HG02571 (cell line): ENCODE measurements around the gene ZNF653.
"Not testable (repeated sequence)": the region's sequence is repeated elsewhere in the genome, so short reads cannot be mapped to it uniquely, and the experiment has no call there.

Source experiments
- ATAC-seq: cut with Tn5 transposase; IDR thresholded peaks from one replicate; pipeline ENCODE4 v1.9.1; 2021; ENCODE audit warnings: mild to moderate bottlenecking, moderate library complexity; ENCODE audit not compliant: unreplicated experiment

ZNF653 gene

DNA sequence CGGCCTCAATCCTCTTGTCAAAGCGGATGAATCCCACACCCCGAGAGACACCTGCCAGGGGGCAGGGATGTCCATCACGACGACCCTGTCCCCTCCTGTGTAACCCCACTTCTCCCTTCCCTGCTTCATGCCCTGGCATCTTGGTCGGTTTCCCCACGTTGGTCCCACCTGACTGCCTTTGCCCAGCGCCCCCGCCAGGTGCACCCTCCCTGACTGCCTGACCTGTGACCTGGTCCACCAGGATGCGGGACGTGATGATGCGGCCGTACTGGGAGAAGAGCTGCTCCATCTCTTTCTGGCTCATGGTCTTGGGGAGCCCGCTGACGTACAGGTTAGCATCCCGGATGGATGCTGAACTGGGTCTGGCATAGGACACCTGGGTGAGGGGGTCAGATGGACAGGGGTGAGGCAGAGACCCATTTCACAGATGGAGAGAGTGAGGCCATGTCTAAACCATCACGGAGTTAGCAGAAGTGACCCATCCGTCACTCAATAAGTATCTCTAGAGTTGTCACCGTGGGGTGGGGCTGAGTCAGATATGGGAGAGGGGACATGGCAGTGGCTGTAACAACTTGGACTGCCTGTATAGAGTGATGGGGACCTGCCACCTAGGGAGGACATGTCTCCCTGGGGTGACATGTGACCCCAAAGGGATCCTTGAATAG lies 47.3 kb downstream of the ZNF653 start:
- no peak for ATAC-seq

DNA sequence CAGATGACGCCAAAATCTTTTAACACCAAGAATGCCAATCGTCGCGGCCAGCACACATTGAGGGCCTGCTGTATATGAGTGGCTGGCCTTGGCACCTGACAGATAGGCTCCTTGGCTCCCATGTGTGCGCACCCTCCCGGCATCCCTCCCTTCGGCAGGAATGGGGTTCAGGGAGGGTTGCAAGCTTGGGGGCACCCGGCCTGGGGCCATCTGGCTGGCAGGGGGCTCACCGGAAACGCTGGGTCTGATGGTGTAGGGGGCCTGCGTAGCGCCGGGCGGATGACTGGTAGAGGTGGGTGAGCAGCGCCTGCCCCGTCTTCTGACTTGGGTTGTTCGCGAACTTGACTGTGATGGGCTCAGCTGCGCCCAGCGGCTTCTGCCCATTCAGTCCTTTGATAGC lies 47.8 kb downstream of the ZNF653 start:
- ATAC-seq = no peak

DNA sequence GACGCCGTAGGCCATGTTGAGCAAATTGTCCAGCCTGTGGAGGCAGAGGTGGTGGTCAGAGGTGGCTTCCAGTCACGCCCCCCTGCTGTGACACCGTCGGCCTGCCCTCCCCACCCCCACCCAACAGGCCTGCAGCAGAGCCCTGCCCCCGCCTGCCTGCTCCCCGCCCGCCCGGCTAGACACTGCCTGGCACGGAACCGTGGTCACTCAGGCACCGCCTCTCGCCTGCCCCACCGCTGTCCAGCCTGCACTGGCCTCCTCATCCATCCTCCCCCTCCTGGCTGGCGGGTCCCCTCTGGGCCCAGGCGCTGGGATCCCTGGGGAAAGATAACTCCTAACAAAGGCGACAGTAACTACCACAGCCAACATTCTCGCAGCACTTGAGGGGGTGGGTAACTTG lies 48.5 kb downstream of the ZNF653 start:
- ATAC-seq = no peak

DNA sequence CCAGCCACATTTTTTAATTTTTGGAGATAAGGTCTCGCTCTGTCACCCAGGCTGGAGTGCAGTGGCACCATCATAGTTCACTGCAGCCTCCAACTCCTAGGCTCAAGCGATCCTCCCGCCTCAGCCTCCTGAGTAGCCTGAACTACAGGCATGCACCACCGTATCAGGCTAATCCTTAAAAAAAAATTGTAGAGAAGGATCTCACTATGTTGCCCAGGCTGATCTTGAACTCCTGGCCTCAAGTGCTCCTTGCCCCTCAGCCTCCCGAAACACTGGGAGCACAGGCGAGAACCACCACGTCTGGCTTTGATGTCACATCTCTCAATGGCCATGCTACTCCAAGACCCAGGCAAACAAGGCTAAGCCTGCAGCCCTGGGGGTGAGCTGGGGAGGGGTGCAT lies 49.0 kb downstream of the ZNF653 start:
- no peak for ATAC-seq

DNA sequence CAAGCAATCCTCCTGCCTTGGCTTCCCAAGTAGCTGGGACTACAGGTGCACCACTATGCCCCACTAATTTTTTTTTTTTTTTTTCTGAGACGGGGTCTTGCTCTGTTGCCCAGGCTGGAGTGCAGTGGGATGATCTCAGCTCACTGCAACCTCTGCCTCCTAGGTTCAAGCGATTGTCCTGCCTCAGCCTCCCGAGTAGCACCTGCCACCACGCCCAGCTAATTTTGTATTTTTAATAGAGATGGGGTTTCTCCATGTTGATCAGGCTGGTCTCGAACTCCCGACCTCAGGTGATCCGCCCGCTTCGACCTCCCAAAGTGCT lies 50.4 kb downstream of the ZNF653 start:
- not testable (repeated sequence) for ATAC-seq

DNA sequence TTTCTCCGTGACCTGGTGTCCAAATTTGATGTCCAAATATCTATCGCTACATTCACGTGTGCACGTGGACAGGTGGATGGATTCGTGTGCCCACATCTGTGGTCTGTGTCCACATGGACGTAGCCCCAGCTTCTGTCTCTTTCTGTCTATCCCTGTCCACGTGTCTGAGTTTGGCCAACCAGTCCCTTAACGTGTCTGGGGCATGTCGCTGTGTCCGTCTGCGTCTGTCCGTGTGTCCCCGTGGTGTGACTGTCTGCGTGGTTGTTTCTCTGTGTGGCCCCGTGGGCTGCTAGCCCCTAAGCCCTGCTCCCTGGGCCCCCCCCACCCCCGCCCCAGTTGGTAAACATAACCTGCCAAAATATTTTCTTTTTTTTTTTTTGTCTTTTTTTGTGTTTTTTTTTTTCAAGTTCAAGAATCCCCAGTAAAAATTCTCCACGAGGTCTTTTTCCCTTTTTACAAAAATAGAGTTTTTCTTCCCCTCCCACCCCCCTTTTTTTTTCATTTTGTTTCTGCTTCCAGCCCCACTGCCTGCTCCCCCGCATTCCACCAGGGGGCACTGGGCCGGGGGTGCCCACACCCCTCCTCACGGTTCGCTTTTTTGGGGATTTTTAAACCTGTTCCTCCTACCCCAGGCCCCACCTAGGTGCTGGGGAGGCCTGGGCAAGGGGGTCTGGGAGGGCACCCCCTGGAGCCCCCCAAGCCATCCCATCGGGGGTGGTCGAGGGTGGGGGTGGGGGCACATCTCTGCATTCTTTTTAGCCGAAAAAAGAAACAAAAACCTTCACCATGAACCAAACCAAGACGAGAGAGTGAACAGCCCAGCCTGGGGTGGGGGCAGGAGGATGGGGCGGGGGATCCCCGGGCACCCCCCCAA lies 51.9 kb downstream of the ZNF653 start:
- ATAC-seq = no peak

DNA sequence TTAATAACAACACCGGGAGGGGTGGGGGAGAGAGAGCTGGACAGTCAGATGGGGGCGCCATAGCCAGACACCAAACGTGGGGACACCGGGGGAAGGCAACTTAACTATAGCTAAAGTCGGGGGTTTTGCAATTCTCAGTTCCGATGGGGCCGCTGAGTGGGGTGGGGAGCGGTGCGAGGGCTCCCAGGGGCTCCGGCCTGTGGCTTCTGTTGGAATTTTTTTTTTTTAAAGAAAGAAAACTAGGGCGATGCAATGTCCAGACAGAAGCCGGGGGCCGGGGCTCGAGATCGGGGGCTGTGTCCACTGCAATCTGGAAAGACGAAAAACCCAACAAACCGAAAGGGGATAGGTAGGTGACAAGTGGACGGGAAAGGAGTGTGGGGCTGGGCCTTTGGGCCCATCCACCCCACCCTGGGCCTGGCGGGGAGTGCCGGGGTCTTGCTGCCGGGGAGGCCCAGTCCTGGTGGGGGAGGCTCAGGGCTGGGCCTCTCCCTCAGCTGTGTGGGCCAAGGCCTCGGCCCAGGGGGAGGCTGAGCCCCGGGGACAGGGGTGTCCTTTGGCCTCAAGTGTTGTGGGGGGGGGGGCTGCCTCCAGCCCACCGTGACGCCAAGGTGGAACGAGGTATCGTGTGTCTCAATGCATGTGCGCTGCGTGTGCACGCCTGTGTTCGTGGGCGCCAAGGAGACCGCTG lies 52.9 kb downstream of the ZNF653 start:
- no peak for ATAC-seq

DNA sequence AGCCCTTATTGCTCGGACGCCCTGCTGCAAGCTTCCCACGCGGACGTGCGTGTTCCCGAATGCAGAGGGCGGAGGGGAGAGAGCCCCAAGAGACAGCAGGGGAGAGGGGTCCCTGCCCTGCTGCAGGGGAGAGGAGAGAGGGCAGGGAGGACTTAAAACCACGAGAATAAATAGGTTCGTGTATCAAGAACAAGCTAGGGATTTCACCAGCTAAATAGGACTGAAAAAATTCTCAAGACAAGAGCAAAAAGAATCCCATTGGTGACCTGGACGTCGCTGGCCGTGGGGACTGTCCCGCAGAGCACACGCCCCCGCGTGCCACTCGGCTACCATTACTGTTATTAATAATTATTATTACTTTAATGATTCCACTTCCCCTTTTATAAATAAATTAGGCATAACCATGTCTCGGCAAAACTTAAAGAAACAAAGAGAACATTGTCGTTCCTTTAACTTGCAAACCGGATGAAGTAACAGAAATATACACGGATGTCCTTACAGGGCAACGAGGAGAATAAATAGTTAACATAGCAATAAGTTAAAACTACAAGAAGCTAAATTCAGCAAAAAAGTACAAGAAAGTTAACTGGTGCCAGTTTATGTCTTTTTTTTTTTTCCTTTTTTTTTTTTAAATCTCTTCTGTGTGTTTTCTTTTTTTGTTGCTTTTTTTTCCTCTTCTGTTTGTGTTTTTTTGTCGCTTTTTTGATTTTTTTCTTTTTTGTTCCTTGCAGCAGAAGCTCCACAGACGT lies 53.6 kb downstream of the ZNF653 start:
- no peak for ATAC-seq

DNA sequence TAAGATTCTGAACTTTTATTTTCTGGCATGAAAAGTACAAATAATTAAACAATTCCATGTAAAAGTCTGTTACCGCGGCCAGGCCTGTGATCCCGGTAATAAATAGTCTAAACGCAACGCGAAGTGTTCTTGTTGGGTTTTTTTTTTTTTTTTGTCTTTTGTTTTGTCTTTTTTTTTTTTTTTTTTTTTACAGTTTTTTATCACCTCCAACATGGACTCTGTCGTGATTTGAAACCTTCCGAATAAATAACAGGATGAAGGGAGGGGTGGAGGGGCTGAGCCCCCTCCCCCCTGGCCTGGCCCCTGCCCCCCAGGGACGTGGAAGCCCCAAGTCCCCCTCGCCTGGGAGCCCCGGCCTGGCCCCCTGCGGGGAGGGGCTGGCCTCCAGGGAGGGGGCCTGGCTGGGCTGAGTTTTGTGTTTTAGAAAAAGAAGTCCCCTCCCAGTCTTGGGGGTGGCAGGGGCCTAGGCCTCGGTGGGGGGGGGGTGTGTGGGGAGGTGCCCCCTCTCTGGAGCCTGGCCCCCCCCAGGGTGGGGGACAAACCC lies 54.2 kb downstream of the ZNF653 start:
- ATAC-seq = no peak

DNA sequence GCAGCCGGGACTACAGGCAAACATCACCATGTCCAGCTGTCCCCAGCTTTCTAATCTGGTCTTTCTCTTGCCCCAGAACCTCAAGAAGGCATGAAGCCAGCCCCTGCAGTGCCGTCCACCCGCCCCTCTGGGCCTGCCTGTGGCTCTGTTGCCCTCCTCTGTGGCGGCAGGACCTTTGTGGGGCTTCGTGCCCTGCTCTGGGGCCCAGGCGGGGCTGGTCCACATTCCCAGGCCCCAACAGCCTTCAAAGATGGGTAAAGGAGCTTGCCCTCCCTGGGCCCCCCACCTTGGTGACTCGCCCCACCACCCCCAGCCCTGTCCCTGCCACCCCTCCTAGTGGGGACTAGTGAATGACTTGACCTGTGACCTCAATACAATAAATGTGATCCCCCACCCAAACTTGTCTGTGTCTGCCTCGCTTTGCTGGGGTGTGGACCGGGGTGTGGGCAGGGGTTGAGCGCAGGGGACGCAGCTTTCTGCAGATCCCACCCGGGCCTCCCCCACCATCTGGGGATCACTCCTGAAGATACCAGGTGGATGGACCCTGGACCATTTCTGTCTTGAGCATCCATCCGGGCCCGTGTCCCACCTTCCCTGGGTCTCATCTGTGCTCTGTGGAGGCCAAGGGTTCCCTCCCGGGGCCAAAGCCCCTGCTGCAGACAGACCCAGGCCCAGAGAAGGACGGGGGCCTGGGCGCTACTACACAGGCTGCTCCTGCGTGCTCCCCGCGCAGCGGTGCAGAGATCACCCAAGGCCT lies 54.9 kb downstream of the ZNF653 start:
- ATAC-seq = no peak

DNA sequence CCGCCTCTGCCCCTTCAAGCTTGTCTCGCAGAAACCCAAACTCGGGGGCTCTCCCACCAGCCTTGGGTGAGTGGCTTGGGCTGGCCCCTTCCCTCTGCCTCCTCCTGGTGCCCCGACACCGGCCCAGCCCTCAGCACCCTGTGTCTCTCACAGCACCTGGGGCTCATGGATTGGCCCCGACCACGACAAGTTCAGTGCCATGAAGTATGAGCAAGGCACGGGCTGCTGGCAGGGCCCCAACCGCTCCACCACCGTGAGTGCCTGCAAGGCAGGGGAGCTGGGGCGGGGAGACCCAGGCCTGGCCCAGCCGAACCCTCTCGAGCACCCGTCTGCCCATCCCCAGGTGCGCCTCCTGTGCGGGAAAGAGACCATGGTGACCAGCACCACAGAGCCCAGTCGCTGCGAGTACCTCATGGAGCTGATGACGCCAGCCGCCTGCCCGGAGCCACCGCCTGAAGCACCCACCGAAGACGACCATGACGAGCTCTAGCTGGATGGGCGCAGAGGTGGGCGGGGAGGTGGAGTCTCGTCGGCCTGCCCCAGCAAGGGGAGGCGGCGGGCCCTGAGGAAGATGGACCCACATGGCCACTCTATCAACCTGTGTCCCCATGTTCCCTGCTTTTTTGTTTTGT lies 56.6 kb downstream of the ZNF653 start:
- no peak for ATAC-seq

DNA sequence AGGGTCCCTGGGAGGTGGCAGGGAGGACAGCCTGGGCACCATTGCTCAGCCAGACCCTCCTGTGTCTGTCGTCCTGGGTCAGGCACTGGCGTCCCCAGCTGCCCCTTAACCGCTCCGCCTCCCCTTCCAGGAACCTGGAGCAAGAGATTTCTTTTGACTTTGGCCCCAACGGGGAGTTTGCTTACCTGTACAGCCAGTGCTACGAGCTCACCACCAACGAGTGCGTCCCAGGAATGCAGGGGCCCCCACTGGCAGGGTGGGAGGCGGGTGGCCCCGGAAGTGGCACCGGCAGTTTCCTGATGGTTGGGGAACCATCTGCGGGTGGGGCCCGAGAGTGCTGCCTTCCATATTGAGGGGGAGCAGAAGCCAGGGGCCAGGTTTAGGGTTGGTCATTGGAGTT lies 57.2 kb downstream of the ZNF653 start:
- no peak for ATAC-seq

DNA sequence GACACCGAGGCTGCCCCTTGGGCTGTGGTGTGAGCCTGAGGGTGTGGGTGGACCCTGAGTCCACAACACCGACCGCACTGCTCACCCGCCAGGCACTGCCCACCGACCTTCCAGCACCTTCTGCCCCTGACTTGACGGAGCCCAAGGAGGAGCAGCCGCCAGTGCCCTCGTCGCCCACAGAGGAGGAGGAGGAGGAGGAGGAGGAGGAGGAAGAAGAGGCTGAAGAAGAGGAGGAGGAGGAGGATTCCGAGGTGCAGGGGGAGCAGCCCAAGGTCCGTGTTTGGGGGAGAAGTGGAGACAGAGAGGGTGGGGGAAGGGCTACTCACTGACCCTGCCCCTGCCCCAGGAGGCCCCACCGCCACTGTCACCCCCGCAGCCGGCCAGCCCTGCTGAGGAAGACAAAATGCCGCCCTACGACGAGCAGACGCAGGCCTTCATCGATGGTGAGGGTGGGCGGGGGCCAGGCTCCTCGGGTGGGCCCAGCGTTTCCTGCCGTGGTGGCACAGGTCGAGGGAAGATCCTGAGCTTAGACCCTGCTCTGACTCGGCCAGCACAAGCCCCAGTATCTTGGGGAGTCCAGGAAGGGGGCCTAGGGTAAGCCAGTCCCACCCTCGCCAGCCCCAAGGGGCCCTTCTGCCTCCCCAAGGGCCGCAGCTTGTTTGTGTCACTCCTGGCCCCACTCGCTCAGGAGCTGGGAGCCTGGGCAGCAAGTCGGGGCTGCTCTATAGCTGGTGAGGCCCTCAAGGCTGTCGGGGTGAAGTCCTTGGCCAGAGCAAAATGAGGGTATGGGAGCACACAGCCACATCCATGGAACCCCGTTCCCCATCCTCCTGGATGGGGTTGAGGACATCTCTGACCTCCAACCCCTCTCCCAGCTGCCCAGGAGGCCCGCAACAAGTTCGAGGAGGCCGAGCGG lies 58.0 kb downstream of the ZNF653 start:
- no peak for ATAC-seq

DNA sequence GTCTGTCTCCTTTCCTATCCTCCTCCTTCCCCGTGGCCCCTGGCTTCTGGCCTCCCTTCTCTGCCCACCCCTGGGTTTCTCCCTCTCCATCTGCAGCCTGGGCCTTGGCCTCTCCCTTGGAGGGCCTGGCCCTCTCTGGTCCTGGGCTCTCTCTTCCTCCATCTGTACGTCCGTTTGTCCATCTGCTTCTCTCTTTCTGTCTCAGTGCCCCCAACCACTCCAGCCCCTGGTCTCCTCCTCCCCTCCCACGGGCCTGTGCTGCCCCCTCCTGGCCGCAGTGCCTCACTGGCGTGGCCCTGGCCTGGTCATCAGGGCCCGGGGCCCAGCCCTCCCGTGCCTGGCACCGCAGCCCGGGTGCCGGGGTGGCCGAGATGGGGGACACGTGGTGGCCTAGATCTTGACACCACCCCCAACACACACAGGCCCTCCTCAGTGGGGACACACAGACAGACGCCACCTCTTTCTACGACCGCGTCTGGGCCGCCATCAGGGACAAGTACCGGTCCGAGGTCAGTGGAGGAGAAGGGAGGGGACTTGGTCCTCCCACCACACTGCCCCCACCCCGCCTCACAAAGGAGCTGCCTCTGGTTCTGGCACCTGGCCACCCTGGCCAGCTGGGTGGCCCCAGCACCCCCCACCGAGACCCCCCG lies 58.9 kb downstream of the ZNF653 start:
- ATAC-seq = no peak

DNA sequence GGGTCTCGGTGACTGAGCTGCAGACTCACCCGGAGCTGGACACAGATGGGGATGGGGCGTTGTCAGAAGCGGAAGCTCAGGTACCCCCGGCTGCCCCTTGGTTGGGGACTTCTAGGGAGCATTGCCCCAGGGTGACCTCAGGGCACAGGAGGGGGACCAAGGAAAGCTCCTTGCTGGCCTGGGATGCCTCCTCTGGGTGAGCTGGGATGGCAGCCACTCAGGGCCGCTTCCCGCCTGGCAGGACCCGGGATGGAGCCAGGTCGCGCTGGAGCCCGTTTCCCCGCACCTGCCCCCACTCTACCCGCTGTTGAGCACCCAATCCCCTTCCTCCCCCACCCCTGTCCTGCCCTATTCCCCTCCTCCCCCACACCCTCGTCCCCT lies 59.4 kb downstream of the ZNF653 start:
- no peak for ATAC-seq

DNA sequence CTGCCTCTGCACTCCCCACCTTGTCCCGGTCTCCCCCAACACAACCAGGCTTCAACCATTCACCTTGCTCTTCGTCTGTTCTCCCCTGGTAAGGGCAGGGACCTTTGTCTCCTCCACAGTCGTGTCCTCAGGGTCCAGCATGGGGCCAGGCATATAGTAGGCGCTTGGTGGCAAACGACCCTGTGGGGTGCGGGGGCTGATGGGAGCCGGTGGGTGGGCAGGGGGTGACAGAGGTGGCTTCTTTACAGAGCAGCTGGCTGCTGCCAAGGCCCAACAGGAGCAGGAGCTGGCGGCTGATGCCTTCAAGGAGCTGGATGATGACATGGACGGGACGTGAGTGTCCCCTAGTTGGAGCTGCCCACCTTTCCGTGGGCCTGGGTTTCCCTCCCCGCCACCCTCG lies 60.5 kb downstream of the ZNF653 start:
- ATAC-seq = no peak

DNA sequence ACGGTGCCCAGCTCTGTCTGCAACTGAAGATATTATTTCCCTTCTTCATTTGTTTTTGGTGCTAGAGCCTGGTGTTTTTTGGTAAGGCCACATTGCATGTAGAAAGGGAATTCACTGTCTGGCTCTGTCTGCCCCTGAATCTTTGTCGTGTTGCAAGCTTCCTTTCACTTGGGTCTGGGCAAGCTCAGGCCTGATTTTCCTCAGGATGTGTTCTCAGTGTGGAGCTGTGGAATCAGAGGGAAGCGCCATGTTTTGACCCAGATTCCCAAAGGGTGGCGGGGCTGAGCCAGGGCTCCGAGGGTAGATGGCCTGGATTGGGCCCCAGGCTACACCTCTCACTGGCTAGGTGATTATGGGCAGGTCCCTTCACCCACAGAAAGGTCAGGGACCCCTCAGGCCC lies 61.6 kb downstream of the ZNF653 start:
- ATAC-seq = no peak

DNA sequence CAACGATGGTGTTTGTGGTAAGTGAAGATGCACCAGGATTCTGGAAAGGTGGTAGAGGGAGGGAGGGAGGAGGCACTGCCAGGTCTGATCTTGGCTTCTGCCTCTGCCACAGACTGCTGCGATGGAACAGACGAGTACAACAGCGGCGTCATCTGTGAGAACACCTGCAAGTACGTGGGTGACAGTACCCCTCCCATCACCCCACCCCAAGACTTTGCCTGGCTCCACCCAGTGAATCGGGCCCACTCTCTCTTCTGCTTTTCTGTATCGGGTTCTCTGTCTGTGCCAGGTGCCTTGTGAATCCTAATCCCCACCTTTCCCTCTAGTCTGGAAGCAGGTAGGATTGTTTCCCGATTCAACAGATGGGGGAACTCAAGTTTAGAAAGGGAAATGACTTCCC lies 67.7 kb downstream of the ZNF653 start:
- no peak for ATAC-seq
